K562 (cell line): ENCODE results near the gene CCNYL1. TPM values are rescaled to one million over a fixed set of nuclear protein-coding genes. Genes with fewer than 3 reads are reported as not detected.

Source experiments
- ATAC-seq: fragments of 200-7000 bp; cut with Tn5 transposase; 3 replicates; pipeline ENCODE4 v1.9.1; 2020; ENCODE audit warnings: moderate library complexity
- BruUV-seq: library from RNA; stranded (reverse); fragments of 400-500 nt; replicated peaks from 2 replicates; lab custom pipeline; 2021; lab: Mats Ljungman, UMichigan
- CTCF ChIA-PET: fragments of 300-600 bp; formaldehyde crosslinking; extraction: SDS; loops from one replicate; lab custom pipeline; 2021; ENCODE audit warnings: low intra/inter-chr PET ratio; lab: Yijun Ruan, JAX
- POLR2A ChIA-PET: fragments of 300-600, 350-650 bp; sonication (Branson Sonifier 250); formaldehyde crosslinking; extraction: SDS; loops from one replicate; lab custom pipeline; 2021; ENCODE audit warnings: antibody characterized with exemption, inconsistent platforms; lab: Yijun Ruan, JAX
- DNase-seq, 4 experiments: peaks; one replicate each; pipeline versions ENCODE4 v3.0.0 to v3.0.0-alpha.2; 2011 to 2018; ENCODE audit warnings: low spot score in 3 of 4, mixed read lengths in 3 of 4; ENCODE audit errors: extremely low read depth in 1 of 4
- FAIRE-seq: peaks from 2 replicates; lab custom pipeline; 2011; peaks lifted over from hg19 to GRCh38; lab: Jason Lieb, UNC
- H2AFZ ChIP-seq: 2 replicates; pipeline ENCODE4 v1.6.0; 2011; ENCODE audit warnings: low read depth, low read length, control low read depth, inconsistent platforms
- H3K27ac ChIP-seq: fragments of 200-600 bp; 3 replicates; pipeline ENCODE4 v1.8.0; 2011; ENCODE audit warnings: low read depth, mild to moderate bottlenecking, control low read depth, inconsistent platforms, low read length, moderate library complexity, mixed read lengths; ENCODE audit errors: extremely low read depth
- H3K27me3 ChIP-seq, 2 experiments: fragments of 300-600 bp in 1 of 2; 2 replicates in 1 of 2; 3 replicates in 1 of 2; pipeline versions ENCODE4 v1.6.0 to v1.8.0; 2011; ENCODE audit warnings: inconsistent platforms in 2 of 2, low read length in 2 of 2, mild to moderate bottlenecking in 1 of 2, mixed read lengths in 1 of 2, moderate library complexity in 1 of 2; ENCODE audit not compliant: control insufficient read depth in 2 of 2, insufficient read depth in 2 of 2
- H3K36me3 ChIP-seq: fragments of 300-600 bp; 3 replicates; pipeline ENCODE4 v1.8.0; 2011; ENCODE audit warnings: mild to moderate bottlenecking, low read length, inconsistent platforms; ENCODE audit not compliant: control insufficient read depth, insufficient read depth
- H3K4me1 ChIP-seq, 2 experiments: fragments of 200-600 bp in 1 of 2; replicated peaks in 1 of 2; 2 replicates in 1 of 2; 3 replicates in 1 of 2; pipeline versions ENCODE4 v1.5.1 to v1.8.0; 2011; ENCODE audit warnings: inconsistent platforms in 2 of 2, low read length in 2 of 2, mild to moderate bottlenecking in 1 of 2, mixed read lengths in 1 of 2, moderate library complexity in 1 of 2; ENCODE audit not compliant: control insufficient read depth in 2 of 2, insufficient read depth in 2 of 2
- H3K4me2 ChIP-seq: 2 replicates; pipeline ENCODE4 v1.6.1; 2011; ENCODE audit warnings: low read length, control low read depth, inconsistent platforms, mixed read lengths; ENCODE audit not compliant: insufficient read depth
- H3K4me3 ChIP-seq: fragments of 200-600 bp; sonication (generic), shearing (Covaris generic); 2 replicates; pipeline ENCODE4 v1.5.1; 2016; ENCODE audit warnings: control low read depth, inconsistent platforms
- H3K79me2 ChIP-seq: fragments of 200-600 bp; 3 replicates; pipeline ENCODE4 v1.8.0; 2011; ENCODE audit warnings: low read length, inconsistent platforms; ENCODE audit not compliant: control insufficient read depth, insufficient read depth
- H3K9ac ChIP-seq, 2 experiments: 2 replicates each; pipeline versions ENCODE4 v1.6.0 to v1.6.1; 2011; ENCODE audit warnings: low read depth in 2 of 2, low read length in 2 of 2, control low read depth in 1 of 2, inconsistent platforms in 1 of 2, mild to moderate bottlenecking in 1 of 2, mixed read lengths in 1 of 2; ENCODE audit not compliant: insufficient read depth in 1 of 2
- H3K9me1 ChIP-seq: one replicate; pipeline ENCODE4 v1.6.0; 2011; ENCODE audit warnings: inconsistent platforms, mild to moderate bottlenecking, low read length, moderate library complexity; ENCODE audit not compliant: control insufficient read depth, insufficient read depth
- H3K9me3 ChIP-seq: replicated peaks from 2 replicates; pipeline ENCODE4 v1.5.1; 2011; ENCODE audit warnings: low read depth, low read length, inconsistent platforms; ENCODE audit not compliant: control insufficient read depth, insufficient read depth
- H4K20me1 ChIP-seq: replicated peaks from 2 replicates; pipeline ENCODE4 v1.6.1; 2011; ENCODE audit warnings: low read length, inconsistent platforms, mixed read lengths; ENCODE audit not compliant: control insufficient read depth, insufficient read depth
- CEBPB ChIP-seq: fragments of 450-650 bp; IDR thresholded peaks from 2 replicates; pipeline ENCODE4 v1.6.1; 2016; ENCODE audit warnings: missing genetic modification characterization, missing compliant biosample characterization
- CEBPG ChIP-seq, 3 experiments: fragments of 200-800 bp in 1 of 3; sonication (Bioruptor generic) in 1 of 3; sonication (generic) in 1 of 3; formaldehyde crosslinking in 1 of 3; IDR thresholded peaks in 2 of 3; conservative IDR thresholded peaks in 1 of 3; 2 replicates each; pipeline versions ENCODE4 v1.6.1 to v1.8.0; 2016 to 2022; ENCODE audit warnings: missing compliant biosample characterization in 2 of 3, missing genetic modification characterization in 2 of 3, mild to moderate bottlenecking in 1 of 3, missing genetic modification reagents in 1 of 3
- NFRKB ChIP-seq: fragments of 450-650 bp; IDR thresholded peaks from 2 replicates; pipeline ENCODE4 v1.6.1; 2016; ENCODE audit warnings: low read depth
- WGBS: fragments of 100-300 bp; shearing (Covaris generic); methylation state at CpG from one replicate; pipeline ENCODE4 v1.1.6; 2016; ENCODE audit warnings: low coverage, mixed read lengths; ENCODE audit not compliant: insufficient coverage; ENCODE audit errors: missing lambda C conversion rate; 5-methylcytosine and 5-hydroxymethylcytosine counted together
- in situ Hi-C: fragments of 300-500 bp; cut with MboI; formaldehyde crosslinking; loops from 4 replicates; pipeline ENCODE4 v1.15.0; 2018; ENCODE audit warnings: inconsistent platforms, mixed read lengths
- intact Hi-C: fragments of 100-400 bp; cut with micrococcal nuclease; formaldehyde crosslinking; loops from 2 replicates; pipeline ENCODE4 v1.14.2; 2022
- polyA plus RNA-seq, 8 experiments: library from polyadenylated mRNA; depleted of rRNA in 4 of 8; stranded (reverse) in 5 of 8; unstranded in 3 of 8; fragments of >200 nt; fragmentation: Nextera tagmentation in 2 of 8; fragmentation: Illumina TruSeq in 1 of 8; extraction: Ambion mirVana in 2 of 8; extraction: Trizol in 1 of 8; gene quantifications; 2 replicates each; pipeline versions ENCODE4 v1.2.1 to v1.2.3, GENCODE V29; 2011 to 2014; ENCODE audit warnings: inconsistent platforms in 1 of 8, missing spikeins in 1 of 8
- total RNA-seq, 7 experiments: library from RNA; depleted of rRNA in 6 of 7; stranded (reverse); fragments of >200 nt in 6 of 7; fragmentation: Illumina TruSeq in 2 of 7; extraction: Trizol in 2 of 7; gene quantifications; 2 replicates each; pipeline versions ENCODE4 v1.2.1 to v1.2.3, GENCODE V29; 2011 to 2021; ENCODE audit warnings: low replicate concordance in 1 of 7
- TF ChIP-seq, protein P1 (sequence below): fragments of 450-650 bp; IDR thresholded peaks from one replicate; pipeline ENCODE4 v1.6.1; 2018; ENCODE audit warnings: mild to moderate bottlenecking, moderate library complexity; ENCODE audit not compliant: partially characterized antibody
- TF ChIP-seq, protein P2 (sequence below): sonication (generic); formaldehyde crosslinking; IDR thresholded peaks from 2 replicates; pipeline ENCODE4 v1.8.1; 2023; ENCODE audit warnings: mild to moderate bottlenecking, missing genetic modification reagents

The CCNYL1 gene
- total and polyA plus RNA-seq, 9 of the 15 experiments (the other 6 are each of a cell fraction or from before 2014, with no cell fraction given), result 1.9 to 7.5 (median 4.7) TPM

DNA sequence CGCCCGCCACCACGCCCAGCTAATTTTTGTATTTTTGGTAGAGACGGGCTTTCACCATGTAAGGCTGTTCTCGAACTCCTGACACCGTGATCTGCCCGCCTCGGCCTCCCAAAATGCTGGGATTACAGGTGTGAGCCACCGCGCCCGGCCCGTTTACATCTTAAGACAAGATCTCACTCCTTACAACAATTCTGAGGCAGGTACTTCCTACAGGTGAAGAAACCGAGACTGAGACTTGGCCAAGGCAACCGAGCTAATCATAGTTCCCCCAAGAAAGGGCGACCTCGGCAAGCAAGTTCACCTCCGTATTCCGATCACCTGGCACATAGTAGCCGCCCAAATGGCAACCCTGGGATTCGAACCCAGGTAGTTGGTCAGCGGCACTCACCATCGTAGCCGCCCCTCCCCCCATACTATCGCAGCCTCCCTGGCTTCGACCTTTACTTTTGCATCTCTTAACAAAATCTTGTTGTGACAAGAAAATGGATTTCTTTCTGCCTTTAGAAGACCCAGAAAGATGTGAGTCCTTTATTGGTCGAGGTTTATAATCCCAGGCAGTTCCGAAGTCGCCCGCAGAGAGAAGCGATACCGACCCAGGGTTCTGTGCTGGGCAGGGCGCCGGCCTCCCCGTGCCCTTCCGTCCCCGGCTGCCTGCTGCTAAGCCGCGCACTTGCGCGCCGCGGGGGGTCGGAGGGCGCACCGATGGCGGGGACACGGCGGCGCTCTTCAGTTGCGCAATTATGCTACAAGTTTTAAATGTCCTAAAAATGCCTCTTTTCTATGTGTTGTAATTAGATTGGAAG lies 59.4 kb downstream of the CCNYL1 start:
- Histone ChIP-seq H2AFZ (no peak overlapping the region), H4K20me1 (no peaks in the 10 kb centered on the region), H3K36me3 (peaks cover 24% of the 10 kb centered on the region), H3K27ac (peak overlapping the region; percentile 92), H3K27me3 (no peaks in the 10 kb centered on the region), H3K4me1 (peaks cover 16 to 51% of the 10 kb centered on the region in 2 experiments; a peak in 4 of 5 replicates), H3K4me2 (peak overlapping the region; percentile 90; the same call in 1 of the 2 replicates), H3K79me2 (peaks cover 37% of the 10 kb centered on the region), H3K4me3 (no peak overlapping the region), H3K9ac (peak overlapping the region; percentile 74 to 92; a peak in 2 of 4 replicates), H3K9me3 (0 out of 2 replicates have a peak, but pooled peaks cover 2% of the 10 kb centered on the region), H3K9me1 (no peaks in the 10 kb centered on the region)
- ATAC-seq (no peak), DNase-seq (no peak), FAIRE-seq (no peak)
- BruUV-seq, result no TSS peak
- in situ Hi-C loops, result loop anchor here (5.0 kb wide), 1 partner anchor 56 kb away; no protein-coding TSS in a partner anchor
- WGBS, result 83% methylated on average over 29 of the region's 50 CpGs
- TF ChIP-seq, protein P1, sequence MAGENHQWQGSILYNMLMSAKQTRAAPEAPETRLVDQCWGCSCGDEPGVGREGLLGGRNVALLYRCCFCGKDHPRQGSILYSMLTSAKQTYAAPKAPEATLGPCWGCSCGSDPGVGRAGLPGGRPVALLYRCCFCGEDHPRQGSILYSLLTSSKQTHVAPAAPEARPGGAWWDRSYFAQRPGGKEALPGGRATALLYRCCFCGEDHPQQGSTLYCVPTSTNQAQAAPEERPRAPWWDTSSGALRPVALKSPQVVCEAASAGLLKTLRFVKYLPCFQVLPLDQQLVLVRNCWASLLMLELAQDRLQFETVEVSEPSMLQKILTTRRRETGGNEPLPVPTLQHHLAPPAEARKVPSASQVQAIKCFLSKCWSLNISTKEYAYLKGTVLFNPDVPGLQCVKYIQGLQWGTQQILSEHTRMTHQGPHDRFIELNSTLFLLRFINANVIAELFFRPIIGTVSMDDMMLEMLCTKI, result no peak
- TF ChIP-seq CEBPG (CRISPR knock-in tag; IDR thresholded peaks at IDR 0.05), result peak; percentile 61
- TF ChIP-seq CEBPG (tag; conservative IDR thresholded peaks at IDR 0.05 in 1 of 2, IDR thresholded peaks at IDR 0.05 in 1 of 2), result peak; percentile 69 to 88
- TF ChIP-seq CEBPB (tag), result peak; percentile 89
- TF ChIP-seq NFRKB, result 0 out of 2 replicates have a peak, but pooled peaks have one; percentile 8
- TF ChIP-seq, protein P2, sequence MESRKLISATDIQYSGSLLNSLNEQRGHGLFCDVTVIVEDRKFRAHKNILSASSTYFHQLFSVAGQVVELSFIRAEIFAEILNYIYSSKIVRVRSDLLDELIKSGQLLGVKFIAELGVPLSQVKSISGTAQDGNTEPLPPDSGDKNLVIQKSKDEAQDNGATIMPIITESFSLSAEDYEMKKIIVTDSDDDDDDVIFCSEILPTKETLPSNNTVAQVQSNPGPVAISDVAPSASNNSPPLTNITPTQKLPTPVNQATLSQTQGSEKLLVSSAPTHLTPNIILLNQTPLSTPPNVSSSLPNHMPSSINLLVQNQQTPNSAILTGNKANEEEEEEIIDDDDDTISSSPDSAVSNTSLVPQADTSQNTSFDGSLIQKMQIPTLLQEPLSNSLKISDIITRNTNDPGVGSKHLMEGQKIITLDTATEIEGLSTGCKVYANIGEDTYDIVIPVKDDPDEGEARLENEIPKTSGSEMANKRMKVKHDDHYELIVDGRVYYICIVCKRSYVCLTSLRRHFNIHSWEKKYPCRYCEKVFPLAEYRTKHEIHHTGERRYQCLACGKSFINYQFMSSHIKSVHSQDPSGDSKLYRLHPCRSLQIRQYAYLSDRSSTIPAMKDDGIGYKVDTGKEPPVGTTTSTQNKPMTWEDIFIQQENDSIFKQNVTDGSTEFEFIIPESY (CRISPR knock-in tag), result peak; percentile 93
- CTCF ChIA-PET, result no interaction called here
- POLR2A ChIA-PET, result no interaction called here
- intact Hi-C loops, result no loop called here
